Endothelial cell of umbilical vein (primary cell): ENCODE data around the gene MTFR1L.

Experiments used
- CTCF ChIP-seq, 2 donors: IDR thresholded peaks; 1 replicate in 1 of 2; 2 replicates in 1 of 2; pipeline ENCODE4 v1.5.1; 2011; ENCODE audit warnings: low read length in 2 of 2, mild to moderate bottlenecking in 2 of 2, moderate library complexity in 2 of 2, control low read depth in 1 of 2, inconsistent platforms in 1 of 2, low read depth in 1 of 2; ENCODE audit not compliant: insufficient read depth in 1 of 2; ENCODE audit errors: extremely low read depth in 1 of 2
- EZH2 ChIP-seq: IDR thresholded peaks from 2 replicates; pipeline ENCODE4 v1.6.1; 2012; ENCODE audit warnings: borderline replicate concordance, low read depth, mild to moderate bottlenecking, moderate library complexity, low read length, inconsistent platforms; ENCODE audit not compliant: severe bottlenecking
- FOS ChIP-seq: IDR thresholded peaks from 2 replicates; pipeline ENCODE4 v1.6.1; 2011; ENCODE audit warnings: mild to moderate bottlenecking, low read length, moderate library complexity, borderline replicate concordance; ENCODE audit not compliant: insufficient read depth
- GATA2 ChIP-seq: IDR thresholded peaks from 2 replicates; pipeline ENCODE4 v1.7.0; 2011; ENCODE audit warnings: low read depth, mild to moderate bottlenecking, moderate library complexity, mixed read lengths, low read length; ENCODE audit not compliant: insufficient read length, insufficient read depth
- JUN ChIP-seq: IDR thresholded peaks from 2 replicates; pipeline ENCODE4 v1.6.1; 2011; ENCODE audit warnings: borderline replicate concordance, low read depth; ENCODE audit not compliant: insufficient read length, insufficient read depth
- MYC ChIP-seq: IDR thresholded peaks from one replicate; pipeline ENCODE4 v1.6.1; 2011; ENCODE audit warnings: mild to moderate bottlenecking, low read depth, low read length
- POLR2A ChIP-seq: IDR thresholded peaks from 2 replicates; pipeline ENCODE4 v1.6.1; 2012; ENCODE audit warnings: low read depth, mild to moderate bottlenecking, control low read depth, low read length
- POLR2AphosphoS5 ChIP-seq: IDR thresholded peaks from 2 replicates; pipeline ENCODE4 v1.6.1; 2012; ENCODE audit warnings: low read depth, mild to moderate bottlenecking, control low read depth, low read length, moderate library complexity; ENCODE audit not compliant: insufficient read depth
- TF ChIP-seq, protein P1 (sequence below): IDR thresholded peaks from 2 replicates; pipeline ENCODE4 v1.6.1; 2011; ENCODE audit not compliant: insufficient read depth, insufficient read length

GRCh38 chr1:25872713-25873112 lies 53.0 kb downstream of the MTFR1L start:
- TF ChIP-seq POLR2AphosphoS5 (no peak), CTCF (IDR thresholded peaks at IDR 0.05; ENCODE audit: extremely low read depth in 1 of 2, insufficient read depth in 1 of 2, low read depth in 1 of 2, low read length in 2 of 2) (no peak), EZH2 (no peak), MYC (no peak), GATA2 (no peak), POLR2A (no peak), JUN (no peak), FOS (no peak)
- TF ChIP-seq, protein P1, sequence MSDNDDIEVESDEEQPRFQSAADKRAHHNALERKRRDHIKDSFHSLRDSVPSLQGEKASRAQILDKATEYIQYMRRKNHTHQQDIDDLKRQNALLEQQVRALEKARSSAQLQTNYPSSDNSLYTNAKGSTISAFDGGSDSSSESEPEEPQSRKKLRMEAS = no peak
